IMR-90 (cell line): ENCODE results near the gene CHD3. TPM values are rescaled to one million over a fixed set of nuclear protein-coding genes. Genes with fewer than 3 reads are reported as not detected.
A peak's percentile ranks its signal among the peaks of the same experiment; 100 is the strongest.

Experiments
- ATAC-seq: fragments of 200-7000 bp; cut with Tn5 transposase; 2 replicates; pipeline ENCODE4 v1.9.1; 2020; ENCODE audit warnings: low read depth, mild to moderate bottlenecking, moderate library complexity
- BruUV-seq: library from RNA; stranded (reverse); fragments of 400-500 nt; replicated peaks from 2 replicates; lab custom pipeline; 2021; lab: Mats Ljungman, UMichigan
- CTCF ChIA-PET: fragments of 300-600 bp; formaldehyde crosslinking; extraction: SDS; loops from one replicate; lab custom pipeline; 2021; ENCODE audit warnings: antibody characterized with exemption; lab: Yijun Ruan, JAX
- POLR2A ChIA-PET: fragments of 300-600 bp; sonication (Branson Sonifier 250); formaldehyde crosslinking; loops from one replicate; lab custom pipeline; 2022; ENCODE audit warnings: antibody characterized with exemption; ENCODE audit not compliant: unreplicated experiment; lab: Charles Lee
- DNase-seq: peaks from one replicate; pipeline ENCODE4 v3.0.0; 2013
- H2AFZ ChIP-seq: replicated peaks from 2 replicates; pipeline ENCODE3; 2013; ENCODE audit warnings: low read length, mild to moderate bottlenecking; ENCODE audit not compliant: poor library complexity
- H2AK5ac ChIP-seq: 2 replicates; pipeline ENCODE4 v1.6.1; 2013; ENCODE audit warnings: low read depth, low read length, inconsistent platforms
- H2AK9ac ChIP-seq: replicated peaks from 2 replicates; pipeline ENCODE3; 2013; ENCODE audit warnings: mild to moderate bottlenecking, low read depth, low read length, moderate library complexity; ENCODE audit not compliant: poor library complexity
- H2BK120ac ChIP-seq: 2 replicates; pipeline ENCODE4 v1.6.1; 2013; ENCODE audit warnings: low read depth, low read length, inconsistent platforms
- H2BK15ac ChIP-seq: 3 replicates; pipeline ENCODE4 v1.6.1; 2013; ENCODE audit warnings: low read depth, low read length, inconsistent platforms
- H2BK20ac ChIP-seq: 2 replicates; pipeline ENCODE4 v1.6.1; 2013; ENCODE audit warnings: low read depth, mild to moderate bottlenecking, inconsistent platforms, low read length, moderate library complexity
- H2BK5ac ChIP-seq: 2 replicates; pipeline ENCODE4 v1.6.1; 2013; ENCODE audit warnings: mild to moderate bottlenecking, low read depth, low read length, inconsistent platforms; ENCODE audit not compliant: poor library complexity, severe bottlenecking
- H3K14ac ChIP-seq: replicated peaks from 2 replicates; pipeline ENCODE4 v1.6.1; 2013; ENCODE audit warnings: low read depth, low read length, inconsistent platforms
- H3K18ac ChIP-seq: 2 replicates; pipeline ENCODE4 v1.6.1; 2013; ENCODE audit warnings: low read depth, low read length, control low read depth
- H3K23ac ChIP-seq: 2 replicates; pipeline ENCODE4 v1.6.1; 2013; ENCODE audit warnings: low read depth, low read length, inconsistent platforms
- H3K27ac ChIP-seq: 2 replicates; pipeline ENCODE4 v1.5.1; 2013; ENCODE audit warnings: mild to moderate bottlenecking, control low read depth, low read length; ENCODE audit not compliant: insufficient read depth
- H3K27me3 ChIP-seq: 2 replicates; pipeline ENCODE4 v1.6.1; 2013; ENCODE audit warnings: low read length; ENCODE audit not compliant: control insufficient read depth, insufficient read depth
- H3K36me3 ChIP-seq: 2 replicates; pipeline ENCODE4 v1.6.1; 2013; ENCODE audit warnings: low read length, mixed read lengths; ENCODE audit not compliant: control insufficient read depth, insufficient read depth
- H3K4ac ChIP-seq: 2 replicates; pipeline ENCODE4 v1.6.1; 2013; ENCODE audit warnings: low read depth, low read length, inconsistent platforms
- H3K4me1 ChIP-seq: 2 replicates; pipeline ENCODE4 v1.6.1; 2013; ENCODE audit warnings: low read length, mixed read lengths; ENCODE audit not compliant: control insufficient read depth, insufficient read depth
- H3K4me2 ChIP-seq: 2 replicates; pipeline ENCODE4 v1.6.1; 2013; ENCODE audit warnings: low read depth, mild to moderate bottlenecking, control low read depth, low read length, moderate library complexity
- H3K4me3 ChIP-seq: 2 replicates; pipeline ENCODE4 v1.5.1; 2013; ENCODE audit warnings: low read depth, mild to moderate bottlenecking, control low read depth, low read length, moderate library complexity; ENCODE audit not compliant: insufficient read depth
- H3K56ac ChIP-seq: 2 replicates; pipeline ENCODE4 v1.6.1; 2013; ENCODE audit warnings: low read length, inconsistent platforms; ENCODE audit not compliant: insufficient read depth; ENCODE audit errors: extremely low read depth
- H3K79me1 ChIP-seq, 2 experiments: 2 replicates each; pipeline ENCODE4 v1.6.1; 2013; ENCODE audit warnings: low read length in 2 of 2, inconsistent platforms in 1 of 2, low read depth in 1 of 2
- H3K9ac ChIP-seq: 2 replicates; pipeline ENCODE4 v1.6.1; 2013; ENCODE audit warnings: low read depth, low read length, control low read depth
- H3K9me1 ChIP-seq: 2 replicates; pipeline ENCODE4 v1.6.1; 2013; ENCODE audit warnings: low read length, inconsistent platforms; ENCODE audit not compliant: insufficient read depth
- H3K9me3 ChIP-seq: 2 replicates; pipeline ENCODE4 v1.6.1; 2013; ENCODE audit warnings: low read length; ENCODE audit not compliant: control insufficient read depth, insufficient read depth
- H4K20me1 ChIP-seq: 2 replicates; pipeline ENCODE4 v1.6.1; 2013; ENCODE audit warnings: low read length, inconsistent platforms; ENCODE audit not compliant: insufficient read depth
- H4K5ac ChIP-seq: 2 replicates; pipeline ENCODE4 v1.6.1; 2013; ENCODE audit warnings: mild to moderate bottlenecking, low read depth, low read length, control low read depth
- H4K8ac ChIP-seq, 2 experiments: 2 replicates each; pipeline ENCODE4 v1.6.1; 2013; ENCODE audit warnings: low read depth in 2 of 2, low read length in 2 of 2, control low read depth in 1 of 2, inconsistent platforms in 1 of 2
- H4K91ac ChIP-seq: 2 replicates; pipeline ENCODE4 v1.6.1; 2013; ENCODE audit warnings: low read depth, low read length, inconsistent platforms; ENCODE audit not compliant: insufficient read depth
- CHD1 ChIP-seq: IDR thresholded peaks from 2 replicates; pipeline ENCODE4 v1.6.1; 2012; ENCODE audit warnings: low read depth, low read length, improper control_type of control experiment
- FOS ChIP-seq: fragments of 150-350 bp; IDR thresholded peaks from 2 replicates; pipeline ENCODE4 v1.6.1; 2016; ENCODE audit warnings: low read depth, low read length
- MXI1 ChIP-seq: IDR thresholded peaks from 2 replicates; pipeline ENCODE4 v1.6.1; 2012; ENCODE audit warnings: low read depth, mild to moderate bottlenecking, low read length, moderate library complexity, borderline replicate concordance
- NFE2L2 ChIP-seq: fragments of 150-350 bp; IDR thresholded peaks from 2 replicates; pipeline ENCODE4 v1.6.1; 2016; ENCODE audit warnings: low read depth, mild to moderate bottlenecking, low read length
- POLR2A ChIP-seq: IDR thresholded peaks from 2 replicates; pipeline ENCODE4 v1.6.1; 2012; ENCODE audit warnings: mild to moderate bottlenecking, low read depth, low read length
- RFX5 ChIP-seq: IDR thresholded peaks from 2 replicates; pipeline ENCODE4 v1.8.0; 2012; ENCODE audit warnings: low read depth, mild to moderate bottlenecking, low read length, moderate library complexity
- WGBS, 2 experiments: methylation state at CpG; one replicate each; pipeline versions ENCODE4 v1.1.5 to v1.1.7; 2013; ENCODE audit warnings: missing lambda C conversion rate in 2 of 2; ENCODE audit not compliant: insufficient read length in 1 of 2; ENCODE audit errors: extremely low coverage in 2 of 2; 5-methylcytosine and 5-hydroxymethylcytosine counted together
- dilution Hi-C: fragments of 300-500 bp; cut with HindIII; formaldehyde crosslinking; loops from one replicate; pipeline ENCODE4 v1.14.3; 2018; ENCODE audit warnings: low sequenced_read_pairs; ENCODE audit not compliant: unreplicated experiment
- in situ Hi-C: fragments of 300-500 bp; cut with MboI; formaldehyde crosslinking; loops from 3 replicates; pipeline ENCODE4 v1.14.3; 2019; ENCODE audit warnings: low sequenced_read_pairs, inconsistent platforms, mixed read lengths
- intact Hi-C: fragments of 100-400 bp; cut with micrococcal nuclease; formaldehyde crosslinking; loops from 2 replicates; pipeline ENCODE4 v1.10.0; 2022
- polyA plus RNA-seq, 3 experiments: library from polyadenylated mRNA; depleted of rRNA; stranded (reverse); fragments of >200 nt; gene quantifications; 2 replicates each; pipeline ENCODE4 v1.2.3, GENCODE V29; 2012; ENCODE audit warnings: low replicate concordance in 1 of 3
- total RNA-seq: library from RNA; depleted of rRNA; stranded (reverse); fragments of >200 nt; gene quantifications from 2 replicates; pipeline ENCODE4 v1.2.3, GENCODE V29; 2012
- TF ChIP-seq, protein P1 (sequence below): fragments of 150-350 bp; IDR thresholded peaks from 2 replicates; pipeline ENCODE4 v1.6.1; 2016; ENCODE audit warnings: low read depth, mild to moderate bottlenecking, low read length, moderate library complexity, borderline replicate concordance

The CHD3 gene
- total and polyA plus RNA-seq, 2 of the 4 experiments (the other 2 are of a cell fraction): 65.4 to 78.1 TPM

DNA sequence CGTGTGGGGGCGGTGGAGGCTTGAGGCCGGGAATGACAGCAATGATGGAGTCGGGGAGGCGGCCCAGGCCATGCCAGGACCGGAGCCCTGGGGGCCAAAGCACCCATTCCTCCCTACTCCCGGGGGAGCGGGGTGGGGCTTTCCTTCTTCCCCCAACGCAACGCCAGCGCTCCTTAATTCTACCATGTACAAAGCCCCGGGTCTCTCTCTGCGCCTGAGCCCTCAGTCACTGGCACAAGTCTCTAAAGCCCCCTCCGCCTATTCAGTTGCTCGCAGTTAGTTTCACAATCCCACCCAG, 27.7 kb downstream of the CHD3 start:
- Histone ChIP-seq H4K20me1 (peaks cover 2% of the 10 kb centered on the region; the same call in 1 of the 2 replicates), H3K9ac (0 out of 2 replicates have a peak overlapping the region, but pooled peaks have one; percentile 72), H3K36me3 (peaks cover 11% of the 10 kb centered on the region), H3K27ac (peak overlapping the region; percentile 90), H3K9me3 (no peaks in the 10 kb centered on the region), H4K91ac (peak overlapping the region; percentile 75), H2BK5ac (peak overlapping the region; percentile 94), H4K5ac (peak overlapping the region; percentile 87), H2BK15ac (no peak overlapping the region; the same call in 2 of the 3 replicates), H2AK9ac (peak overlapping the region; percentile 93), H2AK5ac (peak overlapping the region; percentile 73), H3K4me1 (peaks cover 12% of the 10 kb centered on the region), H4K8ac (peak overlapping the region; percentile 59 to 87), H3K23ac (peak overlapping the region; percentile 49; the same call in 1 of the 2 replicates), H2BK20ac (no peak overlapping the region), H3K4me3 (peak overlapping the region; percentile 61), H3K18ac (peak overlapping the region; percentile 16; the same call in 1 of the 2 replicates), H2AFZ (peak overlapping the region; percentile 91), H3K27me3 (no peaks in the 10 kb centered on the region), H3K4me2 (peak overlapping the region; percentile 78), H3K14ac (peak overlapping the region; percentile 47; the same call in 1 of the 2 replicates), H2BK120ac (peak overlapping the region; percentile 28; the same call in 1 of the 2 replicates), H3K56ac (no peak overlapping the region), H3K79me1 (0 out of 4 replicates have a peak, but pooled peaks cover 0 to 3% of the 10 kb centered on the region in 2 experiments), H3K4ac (peak overlapping the region; percentile 70), H3K9me1 (peaks cover 6% of the 10 kb centered on the region)
- ChIA-PET POLR2A (interaction anchor here (1.1 to 1.6 kb wide), 3 partner anchors 13 to 17 kb away, joined by 4 to 6 read pairs (median 6); partner anchors contain the start of genes CNTROB, KCNAB3 and TRAPPC1), CTCF (interaction anchor here (1.0 to 2.9 kb wide), 5 partner anchors 13 to 125 kb away, joined by 3 to 18 read pairs (median 5); partner anchors contain the start of gene KCNAB3)
- dilution Hi-C loops: no loop called here
- TF ChIP-seq RFX5 (no peak), CHD1 (no peak), NFE2L2 (no peak), MXI1 (no peak), FOS (no peak), POLR2A (no peak)
- TF ChIP-seq, protein P1, sequence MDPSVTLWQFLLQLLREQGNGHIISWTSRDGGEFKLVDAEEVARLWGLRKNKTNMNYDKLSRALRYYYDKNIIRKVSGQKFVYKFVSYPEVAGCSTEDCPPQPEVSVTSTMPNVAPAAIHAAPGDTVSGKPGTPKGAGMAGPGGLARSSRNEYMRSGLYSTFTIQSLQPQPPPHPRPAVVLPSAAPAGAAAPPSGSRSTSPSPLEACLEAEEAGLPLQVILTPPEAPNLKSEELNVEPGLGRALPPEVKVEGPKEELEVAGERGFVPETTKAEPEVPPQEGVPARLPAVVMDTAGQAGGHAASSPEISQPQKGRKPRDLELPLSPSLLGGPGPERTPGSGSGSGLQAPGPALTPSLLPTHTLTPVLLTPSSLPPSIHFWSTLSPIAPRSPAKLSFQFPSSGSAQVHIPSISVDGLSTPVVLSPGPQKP: no peak
- no TSS peak for BruUV-seq
- ATAC-seq (no peak), DNase-seq (no peak)
- intact Hi-C loops: no loop called here
- 70% methylated on average over 4 of the region's 15 CpGs; no CpG with 5 or more reads in 1 of the 2 experiments for WGBS, 2 experiments
- in situ Hi-C loops: loop anchor here (10.0 kb wide), 1 partner anchor 128 kb away; no protein-coding TSS in a partner anchor
